Naive thymus-derived CD4-positive, alpha-beta T cell (primary cell): ENCODE results near the gene PTPRM. TPM values are rescaled to one million over a fixed set of nuclear protein-coding genes. Genes with fewer than 3 reads are reported as not detected.

Source experiments
- ATAC-seq: fragments of 150-1000 bp; cut with Tn5 transposase; 2 replicates; pipeline ENCODE4 v1.10.0; 2021; ENCODE audit warnings: mild to moderate bottlenecking, moderate library complexity
- CTCF ChIA-PET: fragments of 350-600 bp; sonication (Branson Sonifier 250); formaldehyde crosslinking; loops from one replicate; lab custom pipeline; 2021; ENCODE audit warnings: antibody characterized with exemption; lab: Charles Lee
- POLR2A ChIA-PET: fragments of 350-600 bp; sonication (Branson Sonifier 250); formaldehyde crosslinking; loops from one replicate; lab custom pipeline; 2021; ENCODE audit warnings: antibody characterized with exemption, inconsistent platforms; lab: Charles Lee
- DNase-seq, 9 donors: peaks; one replicate each; pipeline versions ENCODE4 v3.0.0 to v3.0.0-alpha.2; 2020 to 2022; ENCODE audit warnings: mixed read lengths in 1 of 9
- H3K27ac ChIP-seq: one replicate; pipeline ENCODE4 v1.7.0; 2013; ENCODE audit warnings: mild to moderate bottlenecking, low read depth, low read length, moderate library complexity
- H3K27me3 ChIP-seq, 2 donors: one replicate each; pipeline ENCODE4 v1.7.0; 2013; ENCODE audit warnings: low read length in 2 of 2, mild to moderate bottlenecking in 2 of 2, moderate library complexity in 2 of 2; ENCODE audit not compliant: control insufficient read depth in 2 of 2, insufficient read depth in 2 of 2
- H3K36me3 ChIP-seq, 3 experiments: 1 replicate in 2 of 3; 2 replicates in 1 of 3; pipeline ENCODE4 v1.7.0; 2013; ENCODE audit warnings: low read length in 3 of 3, mild to moderate bottlenecking in 3 of 3, moderate library complexity in 1 of 3; ENCODE audit not compliant: insufficient read depth in 3 of 3, control insufficient read depth in 2 of 3
- H3K4me1 ChIP-seq, 2 donors: one replicate each; pipeline ENCODE4 v1.7.0; 2013; ENCODE audit warnings: low read length in 2 of 2, mild to moderate bottlenecking in 2 of 2, moderate library complexity in 1 of 2; ENCODE audit not compliant: control insufficient read depth in 2 of 2, insufficient read depth in 2 of 2
- H3K4me3 ChIP-seq: 2 replicates; pipeline ENCODE4 v1.7.0; 2013; ENCODE audit warnings: mild to moderate bottlenecking, low read length
- H3K9me3 ChIP-seq, 3 experiments: 1 replicate in 2 of 3; 2 replicates in 1 of 3; pipeline ENCODE4 v1.7.0; 2013; ENCODE audit warnings: low read length in 3 of 3; ENCODE audit not compliant: control insufficient read depth in 2 of 3
- H3K27ac Mint-ChIP-seq, 9 donors: one replicate each; pipeline ENCODE4 v1.8.0; 2020 to 2022; ENCODE audit warnings: mixed read lengths in 9 of 9, mild to moderate bottlenecking in 8 of 9, moderate library complexity in 5 of 9, inconsistent platforms in 2 of 9
- H3K27me3 Mint-ChIP-seq, 5 donors: one replicate each; pipeline ENCODE4 v1.8.0; 2021 to 2022; ENCODE audit warnings: mixed read lengths in 5 of 5, mild to moderate bottlenecking in 1 of 5
- H3K36me3 Mint-ChIP-seq, 5 donors: one replicate each; pipeline ENCODE4 v1.8.0; 2020 to 2022; ENCODE audit warnings: mixed read lengths in 5 of 5, mild to moderate bottlenecking in 3 of 5, inconsistent platforms in 1 of 5
- H3K4me1 Mint-ChIP-seq, 7 donors: one replicate each; pipeline ENCODE4 v1.8.0; 2020 to 2022; ENCODE audit warnings: mixed read lengths in 7 of 7, mild to moderate bottlenecking in 3 of 7, inconsistent platforms in 1 of 7
- H3K4me3 Mint-ChIP-seq, 10 donors: one replicate each; pipeline ENCODE4 v1.8.0; 2020 to 2022; ENCODE audit warnings: mild to moderate bottlenecking in 10 of 10, mixed read lengths in 10 of 10, moderate library complexity in 6 of 10, inconsistent platforms in 2 of 10
- H3K9me3 Mint-ChIP-seq, 11 donors: one replicate each; pipeline ENCODE4 v1.8.0; 2020 to 2022; ENCODE audit warnings: mixed read lengths in 11 of 11, mild to moderate bottlenecking in 4 of 11, inconsistent platforms in 1 of 11, moderate library complexity in 1 of 11
- intact Hi-C, 2 donors: fragments of 100-400 bp; cut with micrococcal nuclease; formaldehyde crosslinking; loops; one replicate each; pipeline ENCODE4 v1.15.1; 2023
- polyA plus RNA-seq, 2 donors: library from polyadenylated mRNA; unstranded; fragments of 300-500 nt; fragmentation: Illumina TruSeq; gene quantifications; one replicate each; pipeline ENCODE4 v1.2.3, GENCODE V29; 2021
- total RNA-seq, 6 experiments: library from RNA in 5 of 6; stranded (reverse) in 5 of 6; gene quantifications; 1 replicate in 5 of 6; 2 replicates in 1 of 6; pipeline ENCODE4 v1.2.3 and lab custom pipeline; 2021 to 2026

PTPRM gene
- total and polyA plus RNA-seq, 7 experiments from 2014 or later, result 3.8 to 21.2 (median 8.4) TPM

DNA sequence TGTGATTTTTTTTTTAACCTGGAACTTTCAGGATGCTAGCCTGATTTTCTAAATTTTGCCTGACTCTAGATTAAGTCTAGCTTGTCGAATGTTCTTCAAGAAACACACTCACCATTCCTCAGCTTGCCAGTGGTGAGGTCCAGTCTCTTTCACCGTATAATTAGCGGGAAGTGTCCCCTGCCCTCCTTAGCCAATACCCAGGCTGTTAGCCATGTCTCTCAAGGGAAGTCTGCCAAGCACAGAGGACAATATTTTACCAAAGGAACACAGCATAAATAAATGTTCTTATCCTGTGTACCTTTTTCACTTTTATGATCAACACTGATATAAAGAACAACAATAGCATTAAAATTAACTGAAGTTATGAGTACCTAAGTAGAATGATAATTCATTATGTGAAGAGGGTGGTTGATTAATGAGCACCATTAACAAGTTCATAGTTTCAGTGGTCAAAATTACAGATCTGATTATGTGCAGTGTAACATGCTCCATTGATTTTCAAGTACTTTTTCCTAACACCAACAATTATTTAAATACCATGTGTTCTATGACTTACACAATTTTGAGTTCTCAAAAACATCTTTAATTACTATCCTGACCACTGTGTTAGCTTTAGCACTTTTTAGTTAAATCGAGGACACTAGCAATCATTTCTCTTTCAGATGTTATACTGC, 596.3 kb downstream of the PTPRM start:
- Mint-ChIP-seq H3K27ac (no peak overlapping the region), H3K27me3 (no peaks in the 10 kb centered on the region), H3K4me3 (no peak overlapping the region), H3K36me3 (peaks cover 0 to 4% (median 1%) of the 10 kb centered on the region in 5 donors), H3K9me3 (peaks cover 0 to 8% (median 0%) of the 10 kb centered on the region in 11 donors), H3K4me1 (peaks cover 0 to 2% (median 0%) of the 10 kb centered on the region in 7 donors)
- intact Hi-C loops, result no loop called here
- no peaks in the 10 kb centered on the region for H3K4me1 ChIP-seq
- ATAC-seq, result no peak
- DNase-seq, result no peak
- H3K9me3 ChIP-seq, result no peaks in the 10 kb centered on the region
- no peaks in the 10 kb centered on the region for H3K36me3 ChIP-seq
- H3K27me3 ChIP-seq, result no peaks in the 10 kb centered on the region
- H3K4me3 ChIP-seq, result no peak overlapping the region
- H3K27ac ChIP-seq, result no peak overlapping the region
- ChIA-PET CTCF (no interaction called here), POLR2A (no interaction called here)

DNA sequence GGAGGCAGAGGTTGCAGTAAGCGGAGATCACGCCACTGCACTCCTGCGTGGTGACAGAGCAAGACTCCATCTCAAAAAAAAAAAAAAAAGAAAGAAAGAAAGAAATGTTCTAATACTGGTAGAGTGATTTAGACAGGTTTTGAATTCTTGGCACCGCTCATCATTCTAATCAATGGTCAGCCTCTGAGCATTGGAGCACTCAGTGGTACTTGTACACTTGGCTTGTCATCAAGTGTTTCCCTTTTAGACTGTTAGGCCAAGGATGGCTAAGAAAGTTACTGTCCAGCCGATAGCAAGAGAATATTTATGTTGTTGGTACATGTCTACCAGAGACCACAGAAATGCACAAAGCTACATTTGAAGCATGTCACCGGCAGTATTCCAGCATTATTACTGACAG, 598.0 kb downstream of the PTPRM start:
- Histone ChIP-seq H3K4me3 (no peak overlapping the region), H3K27me3 (no peaks in the 10 kb centered on the region), H3K27ac (no peak overlapping the region), H3K9me3 (no peaks in the 10 kb centered on the region), H3K36me3 (no peaks in the 10 kb centered on the region), H3K4me1 (no peaks in the 10 kb centered on the region)
- no peak overlapping the region for H3K27ac Mint-ChIP-seq
- DNase-seq (no peak), ATAC-seq (no peak)
- H3K36me3 Mint-ChIP-seq, result no peaks in the 10 kb centered on the region
- H3K9me3 Mint-ChIP-seq, result peaks cover 0 to 8% (median 0%) of the 10 kb centered on the region in 11 donors
- intact Hi-C loops, result no loop called here
- H3K4me1 Mint-ChIP-seq, result peaks cover 0 to 2% (median 0%) of the 10 kb centered on the region in 7 donors
- ChIA-PET CTCF (no interaction called here), POLR2A (no interaction called here)
- no peaks in the 10 kb centered on the region for H3K27me3 Mint-ChIP-seq
- H3K4me3 Mint-ChIP-seq, result no peak overlapping the region

- DNase-seq (no peak), ATAC-seq (no peak)
- H3K9me3 ChIP-seq, result no peaks in the 10 kb centered on the region
- no peaks in the 10 kb centered on the region for H3K27me3 ChIP-seq
- H3K4me1 ChIP-seq, result no peaks in the 10 kb centered on the region
- H3K27ac ChIP-seq, result no peak overlapping the region
- no peaks in the 10 kb centered on the region for H3K36me3 Mint-ChIP-seq
- no peaks in the 10 kb centered on the region for H3K36me3 ChIP-seq
- POLR2A ChIA-PET, result no interaction called here
- no peak overlapping the region for H3K4me3 ChIP-seq
- H3K27me3 Mint-ChIP-seq, result no peaks in the 10 kb centered on the region
- peaks cover 0 to 2% (median 0%) of the 10 kb centered on the region in 7 donors for H3K4me1 Mint-ChIP-seq
- peaks cover 0 to 8% (median 0%) of the 10 kb centered on the region in 11 donors for H3K9me3 Mint-ChIP-seq
- no peak overlapping the region for H3K27ac Mint-ChIP-seq
- intact Hi-C loops, result no loop called here
- no peak overlapping the region for H3K4me3 Mint-ChIP-seq
- CTCF ChIA-PET, result no interaction called here
These were observed 599.9 kb downstream of the PTPRM start for GRCh38 chr18:8167026-8167425.

DNA sequence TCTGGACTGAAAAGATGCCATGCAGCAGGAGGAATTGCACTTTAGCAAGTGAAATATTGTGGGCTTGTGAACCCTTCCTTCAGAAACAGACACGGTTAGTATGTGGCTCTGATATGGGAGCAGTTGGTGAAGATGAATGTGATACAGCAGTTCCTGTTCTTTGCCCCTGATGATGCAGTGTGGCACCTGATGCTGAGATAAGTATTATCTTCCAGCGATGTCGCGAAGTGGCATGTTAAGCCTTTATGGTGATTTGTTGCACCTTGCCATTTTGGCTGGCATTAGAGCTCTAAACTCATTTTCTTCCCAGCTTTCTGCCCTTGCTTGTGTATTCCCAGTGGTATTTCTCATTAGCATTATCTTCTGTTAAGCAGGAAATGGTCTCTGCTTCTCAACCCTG, 600.6 kb downstream of the PTPRM start:
- ChIA-PET POLR2A (no interaction called here), CTCF (no interaction called here)
- Mint-ChIP-seq H3K27ac (no peak overlapping the region), H3K27me3 (no peaks in the 10 kb centered on the region), H3K4me1 (peaks cover 0 to 2% (median 0%) of the 10 kb centered on the region in 7 donors), H3K36me3 (no peaks in the 10 kb centered on the region), H3K9me3 (peaks cover 0 to 8% (median 0%) of the 10 kb centered on the region in 11 donors), H3K4me3 (no peak overlapping the region)
- H3K27me3 ChIP-seq, result no peaks in the 10 kb centered on the region
- DNase-seq (no peak), ATAC-seq (no peak)
- no peaks in the 10 kb centered on the region for H3K9me3 ChIP-seq
- no peaks in the 10 kb centered on the region for H3K36me3 ChIP-seq
- H3K4me1 ChIP-seq, result no peaks in the 10 kb centered on the region
- no peak overlapping the region for H3K27ac ChIP-seq
- intact Hi-C loops, result no loop called here
- no peak overlapping the region for H3K4me3 ChIP-seq

GRCh38 chr18:8169722-8170121, 602.6 kb downstream of the PTPRM start:
- H3K27me3 Mint-ChIP-seq, result no peaks in the 10 kb centered on the region

DNA sequence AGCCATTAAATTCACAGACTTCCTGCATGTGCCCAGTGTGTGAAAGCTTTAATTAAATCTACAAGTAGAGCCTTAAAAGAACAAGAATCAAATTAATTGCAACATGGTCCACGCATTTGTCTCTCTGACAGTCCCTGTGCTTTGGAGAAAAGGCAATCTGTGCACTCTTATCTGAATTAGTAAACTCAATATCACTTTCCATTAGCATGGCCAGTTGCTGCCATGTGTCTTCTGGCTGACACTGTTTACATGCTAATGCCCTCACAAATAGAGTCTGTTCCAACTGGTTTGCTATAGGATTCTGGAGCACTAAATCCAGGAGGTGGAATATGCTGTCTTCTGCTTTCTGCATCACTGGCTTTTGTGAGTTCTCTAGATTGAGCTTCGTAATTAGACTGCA, 607.7 kb downstream of the PTPRM start:
- ChIA-PET POLR2A (no interaction called here), CTCF (no interaction called here)
- no peaks in the 10 kb centered on the region for H3K9me3 ChIP-seq
- no peak for DNase-seq
- H3K9me3 Mint-ChIP-seq, result peaks cover 0 to 15% (median 4%) of the 10 kb centered on the region in 11 donors
- H3K4me3 ChIP-seq, result no peak overlapping the region
- no peak overlapping the region for H3K27ac ChIP-seq
- H3K27ac Mint-ChIP-seq, result no peak overlapping the region
- peaks cover 0 to 1% (median 0%) of the 10 kb centered on the region in 7 donors for H3K4me1 Mint-ChIP-seq
- ATAC-seq, result no peak
- peaks cover 0 to 10% (median 1%) of the 10 kb centered on the region in 5 donors for H3K36me3 Mint-ChIP-seq
- H3K4me3 Mint-ChIP-seq, result no peak overlapping the region
- H3K27me3 ChIP-seq, result no peaks in the 10 kb centered on the region
- intact Hi-C loops, result no loop called here
- H3K4me1 ChIP-seq, result no peaks in the 10 kb centered on the region
- H3K27me3 Mint-ChIP-seq, result no peaks in the 10 kb centered on the region
- no peaks in the 10 kb centered on the region for H3K36me3 ChIP-seq

More at GRCh38 chr18:8169722-8170121, 602.6 kb downstream of the PTPRM start:
- no peak overlapping the region for H3K4me3 Mint-ChIP-seq
- Histone ChIP-seq H3K9me3 (no peaks in the 10 kb centered on the region), H3K4me1 (no peaks in the 10 kb centered on the region), H3K27me3 (no peaks in the 10 kb centered on the region), H3K4me3 (no peak overlapping the region), H3K27ac (no peak overlapping the region), H3K36me3 (no peaks in the 10 kb centered on the region)
- no peaks in the 10 kb centered on the region for H3K36me3 Mint-ChIP-seq
- intact Hi-C loops, result no loop called here
- POLR2A ChIA-PET, result no interaction called here
- ATAC-seq (no peak), DNase-seq (no peak)
- peaks cover 0 to 2% (median 0%) of the 10 kb centered on the region in 11 donors for H3K9me3 Mint-ChIP-seq
- CTCF ChIA-PET, result no interaction called here
- H3K27ac Mint-ChIP-seq, result no peak overlapping the region
- H3K4me1 Mint-ChIP-seq, result no peaks in the 10 kb centered on the region

GRCh38 chr18:8175501-8176061, 608.5 kb downstream of the PTPRM start:
- peaks cover 0 to 18% (median 6%) of the 10 kb centered on the region in 11 donors for H3K9me3 Mint-ChIP-seq
- no peak overlapping the region for H3K27ac ChIP-seq
- peaks cover 0 to 12% (median 3%) of the 10 kb centered on the region in 5 donors for H3K36me3 Mint-ChIP-seq
- no peaks in the 10 kb centered on the region for H3K27me3 Mint-ChIP-seq
- no peaks in the 10 kb centered on the region for H3K36me3 ChIP-seq
- peaks cover 0 to 1% (median 0%) of the 10 kb centered on the region in 7 donors for H3K4me1 Mint-ChIP-seq
- H3K27ac Mint-ChIP-seq, result no peak overlapping the region
- H3K4me1 ChIP-seq, result no peaks in the 10 kb centered on the region
- no peak overlapping the region for H3K4me3 ChIP-seq
- ChIA-PET CTCF (no interaction called here), POLR2A (no interaction called here)
- H3K9me3 ChIP-seq, result no peaks in the 10 kb centered on the region
- intact Hi-C loops, result no loop called here
- ATAC-seq, result no peak
- no peaks in the 10 kb centered on the region for H3K27me3 ChIP-seq
- DNase-seq, result no peak
- no peak overlapping the region for H3K4me3 Mint-ChIP-seq
